ENCODE measurements around the gene DPH5.

Gene DPH5

GRCh38 chr1:101022294-101022693, 3.3 kb downstream of the DPH5 start:
- Histone ChIP-seq H4K91ac (ENCODE audit: low read length) (no peak overlapping the region), H3K18ac (ENCODE audit: low read depth in 1 of 2, low read length in 2 of 2) (no peak overlapping the region)

GRCh38 chr1:101017448-101017847, 8.1 kb downstream of the DPH5 start:
- Histone ChIP-seq H3K27ac (ENCODE audit: low read length, poor library complexity, severe bottlenecking) (no peak overlapping the region), H3K4ac (ENCODE audit: low read depth in 1 of 2, low read length in 2 of 2) (no peak overlapping the region), H3K4me3 (ENCODE audit: insufficient read depth in 1 of 2, low read depth in 1 of 2, low read length in 2 of 2) (no peak overlapping the region), H2BK5ac (ENCODE audit: low read depth, low read length, poor library complexity, severe bottlenecking) (no peak overlapping the region), H3K18ac (ENCODE audit: low read depth in 1 of 2, low read length in 2 of 2) (no peak overlapping the region), H3K4me1 (ENCODE audit: control insufficient read depth, insufficient read depth, low read depth, low read length) (no peaks in the 10 kb centered on the region), H4K91ac (ENCODE audit: low read length) (no peak overlapping the region), H2BK12ac (ENCODE audit: low read length in 2 of 2) (no peak overlapping the region), H3K79me1 (replicated peaks; ENCODE audit: low read length, poor library complexity, severe bottlenecking) (peaks cover 6% of the 10 kb centered on the region), H3K27me3 (ENCODE audit: control insufficient read depth in 1 of 2, insufficient read depth in 1 of 2, low read length in 2 of 2) (no peaks in the 10 kb centered on the region), H2AK5ac (ENCODE audit: low read length, severe bottlenecking) (no peak overlapping the region), H3K9me3 (ENCODE audit: control insufficient read depth, low read length) (no peaks in the 10 kb centered on the region), H2BK15ac (ENCODE audit: low read depth, poor library complexity, severe bottlenecking) (no peak overlapping the region), H3K23ac (ENCODE audit: low read length in 2 of 2) (no peak overlapping the region), H3K36me3 (ENCODE audit: control insufficient read depth in 1 of 2, insufficient read depth in 2 of 2, low read depth in 1 of 2, low read length in 2 of 2) (peaks cover 0 to 65% of the 10 kb centered on the region in 2 experiments), H3K4me2 (ENCODE audit: low read length, poor library complexity, severe bottlenecking) (no peak overlapping the region), H4K8ac (ENCODE audit: low read length) (no peak overlapping the region), H3K9ac (ENCODE audit: low read length) (no peak overlapping the region), H3K14ac (ENCODE audit: low read length in 2 of 2) (no peak overlapping the region), H2BK120ac (ENCODE audit: low read depth, low read length) (no peak overlapping the region), H2AFZ (ENCODE audit: low read depth, low read length) (no peak overlapping the region)
- no peak for DNase-seq
- WGBS: no CpG with 5 or more reads among the region's 1 CpG

More at GRCh38 chr1:101022294-101022693, 3.3 kb downstream of the DPH5 start:
- Histone ChIP-seq H3K27ac (ENCODE audit: low read length, poor library complexity, severe bottlenecking) (no peak overlapping the region), H2BK15ac (ENCODE audit: low read depth, poor library complexity, severe bottlenecking) (no peak overlapping the region), H3K4me1 (ENCODE audit: control insufficient read depth, insufficient read depth, low read depth, low read length) (peaks cover 3% of the 10 kb centered on the region), H2BK12ac (ENCODE audit: low read length in 2 of 2) (no peak overlapping the region), H3K36me3 (ENCODE audit: control insufficient read depth in 1 of 2, insufficient read depth in 2 of 2, low read depth in 1 of 2, low read length in 2 of 2) (peaks cover 0 to 34% of the 10 kb centered on the region in 2 experiments), H3K27me3 (ENCODE audit: control insufficient read depth in 1 of 2, insufficient read depth in 1 of 2, low read length in 2 of 2) (no peaks in the 10 kb centered on the region), H3K4ac (ENCODE audit: low read depth in 1 of 2, low read length in 2 of 2) (no peak overlapping the region), H2BK5ac (ENCODE audit: low read depth, low read length, poor library complexity, severe bottlenecking) (no peak overlapping the region), H3K23ac (ENCODE audit: low read length in 2 of 2) (no peak overlapping the region), H3K79me1 (replicated peaks; ENCODE audit: low read length, poor library complexity, severe bottlenecking) (peaks cover 13% of the 10 kb centered on the region), H2BK120ac (ENCODE audit: low read depth, low read length) (no peak overlapping the region), H3K9me3 (ENCODE audit: control insufficient read depth, low read length) (no peaks in the 10 kb centered on the region), H3K4me2 (ENCODE audit: low read length, poor library complexity, severe bottlenecking) (no peak overlapping the region), H2AK5ac (ENCODE audit: low read length, severe bottlenecking) (no peak overlapping the region), H3K4me3 (ENCODE audit: insufficient read depth in 1 of 2, low read depth in 1 of 2, low read length in 2 of 2) (no peak overlapping the region), H2AFZ (ENCODE audit: low read depth, low read length) (no peak overlapping the region), H3K9ac (ENCODE audit: low read length) (peak overlapping the region; percentile 33), H4K8ac (ENCODE audit: low read length) (no peak overlapping the region), H3K14ac (ENCODE audit: low read length in 2 of 2) (no peak overlapping the region)
- peak; percentile 43 for DNase-seq
- 100% methylated on average over 1 of the region's 3 CpGs for WGBS

GRCh38 chr1:101013776-101014175, 11.8 kb downstream of the DPH5 start:
- no peak overlapping the region for H2AFZ ChIP-seq (ENCODE audit: low read depth, low read length)
- H2BK5ac ChIP-seq (ENCODE audit: low read depth, low read length, poor library complexity, severe bottlenecking): no peak overlapping the region
- H3K9me3 ChIP-seq (ENCODE audit: control insufficient read depth, low read length): no peaks in the 10 kb centered on the region
- no peaks in the 10 kb centered on the region for H3K4me1 ChIP-seq (ENCODE audit: control insufficient read depth, insufficient read depth, low read depth, low read length)
- H3K4me3 ChIP-seq (ENCODE audit: insufficient read depth in 1 of 2, low read depth in 1 of 2, low read length in 2 of 2): no peak overlapping the region
- no peak overlapping the region for H4K8ac ChIP-seq (ENCODE audit: low read length)
- H2BK120ac ChIP-seq (ENCODE audit: low read depth, low read length): no peak overlapping the region
- no peak overlapping the region for H2BK12ac ChIP-seq (ENCODE audit: low read length in 2 of 2)
- peaks cover 0 to 64% of the 10 kb centered on the region in 2 experiments for H3K36me3 ChIP-seq (ENCODE audit: control insufficient read depth in 1 of 2, insufficient read depth in 2 of 2, low read depth in 1 of 2, low read length in 2 of 2)
- H3K27me3 ChIP-seq (ENCODE audit: control insufficient read depth in 1 of 2, insufficient read depth in 1 of 2, low read length in 2 of 2): no peaks in the 10 kb centered on the region
- H3K27ac ChIP-seq (ENCODE audit: low read length, poor library complexity, severe bottlenecking): no peak overlapping the region
- DNase-seq: no peak
- WGBS: 100% methylated on average over 1 of the region's 1 CpG
- no peak overlapping the region for H3K23ac ChIP-seq (ENCODE audit: low read length in 2 of 2)
- H3K79me1 ChIP-seq (replicated peaks; ENCODE audit: low read length, poor library complexity, severe bottlenecking): peaks cover 3% of the 10 kb centered on the region
- no peak overlapping the region for H4K91ac ChIP-seq (ENCODE audit: low read length)
- H2AK5ac ChIP-seq (ENCODE audit: low read length, severe bottlenecking): no peak overlapping the region
- no peak overlapping the region for H3K4ac ChIP-seq (ENCODE audit: low read depth in 1 of 2, low read length in 2 of 2)
- no peak overlapping the region for H3K14ac ChIP-seq (ENCODE audit: low read length in 2 of 2)
- H2BK15ac ChIP-seq (ENCODE audit: low read depth, poor library complexity, severe bottlenecking): no peak overlapping the region
- no peak overlapping the region for H3K4me2 ChIP-seq (ENCODE audit: low read length, poor library complexity, severe bottlenecking)
- H3K18ac ChIP-seq (ENCODE audit: low read depth in 1 of 2, low read length in 2 of 2): no peak overlapping the region
- H3K9ac ChIP-seq (ENCODE audit: low read length): no peak overlapping the region

GRCh38 chr1:101008229-101008834, 17.3 kb downstream of the DPH5 start:
- Histone ChIP-seq H3K9ac (ENCODE audit: low read length) (no peak overlapping the region), H2BK15ac (ENCODE audit: low read depth, poor library complexity, severe bottlenecking) (no peak overlapping the region)
- WGBS: 95% methylated on average over 1 of the region's 3 CpGs

More at GRCh38 chr1:101008229-101008834, 17.3 kb downstream of the DPH5 start:
- H3K4me2 ChIP-seq (ENCODE audit: low read length, poor library complexity, severe bottlenecking): no peak overlapping the region
- H3K14ac ChIP-seq (ENCODE audit: low read length in 2 of 2): no peak overlapping the region
- no peaks in the 10 kb centered on the region for H3K4me1 ChIP-seq (ENCODE audit: control insufficient read depth, insufficient read depth, low read depth, low read length)
- H3K27ac ChIP-seq (ENCODE audit: low read length, poor library complexity, severe bottlenecking): no peak overlapping the region
- no peaks in the 10 kb centered on the region for H3K9me3 ChIP-seq (ENCODE audit: control insufficient read depth, low read length)
- H2BK12ac ChIP-seq (ENCODE audit: low read length in 2 of 2): no peak overlapping the region
- no peak for DNase-seq
- H3K18ac ChIP-seq (ENCODE audit: low read depth in 1 of 2, low read length in 2 of 2): no peak overlapping the region
- no peak overlapping the region for H2BK5ac ChIP-seq (ENCODE audit: low read depth, low read length, poor library complexity, severe bottlenecking)
- H4K91ac ChIP-seq (ENCODE audit: low read length): no peak overlapping the region
- no peak overlapping the region for H3K23ac ChIP-seq (ENCODE audit: low read length in 2 of 2)
- H3K4ac ChIP-seq (ENCODE audit: low read depth in 1 of 2, low read length in 2 of 2): no peak overlapping the region
- no peak overlapping the region for H4K8ac ChIP-seq (ENCODE audit: low read length)
- H2AK5ac ChIP-seq (ENCODE audit: low read length, severe bottlenecking): no peak overlapping the region
- no peaks in the 10 kb centered on the region for H3K27me3 ChIP-seq (ENCODE audit: control insufficient read depth in 1 of 2, insufficient read depth in 1 of 2, low read length in 2 of 2)
- no peak overlapping the region for H3K4me3 ChIP-seq (ENCODE audit: insufficient read depth in 1 of 2, low read depth in 1 of 2, low read length in 2 of 2)
- H3K79me1 ChIP-seq (replicated peaks; ENCODE audit: low read length, poor library complexity, severe bottlenecking): peaks cover 2% of the 10 kb centered on the region
- no peak overlapping the region for H2BK120ac ChIP-seq (ENCODE audit: low read depth, low read length)
- peaks cover 0 to 51% of the 10 kb centered on the region in 2 experiments for H3K36me3 ChIP-seq (ENCODE audit: control insufficient read depth in 1 of 2, insufficient read depth in 2 of 2, low read depth in 1 of 2, low read length in 2 of 2)
- no peak overlapping the region for H2AFZ ChIP-seq (ENCODE audit: low read depth, low read length)
